Activated CD8-positive, alpha-beta T cell treated with anti-CD3 and anti-CD28 coated beads, Interleukin-2, amount 10 ng/mL, durations not matched to agents 7 days and 5 days (primary cell): Measurements from ENCODE around the gene PPP1R16B. TPM values are rescaled to one million over a fixed set of nuclear protein-coding genes. Genes with fewer than 3 reads are reported as not detected.

Experiments
- ATAC-seq: fragments of 150-1000 bp; cut with Tn5 transposase; one replicate; pipeline ENCODE4 v1.10.0; 2021; ENCODE audit warnings: moderate library complexity
- CTCF ChIA-PET: fragments of 350-600 bp; sonication (Branson Sonifier 250); formaldehyde crosslinking; loops from one replicate; lab custom pipeline; 2021; ENCODE audit warnings: antibody characterized with exemption; lab: Charles Lee
- POLR2A ChIA-PET: fragments of 350-600 bp; sonication (Branson Sonifier 250); formaldehyde crosslinking; loops from one replicate; lab custom pipeline; 2021; ENCODE audit warnings: antibody characterized with exemption; lab: Charles Lee
- DNase-seq: peaks from one replicate; pipeline ENCODE4 v3.0.0-alpha.2; 2020
- H3K27ac Mint-ChIP-seq: one replicate; pipeline ENCODE4 v1.8.0; 2021; ENCODE audit warnings: mild to moderate bottlenecking, mixed read lengths
- H3K27me3 Mint-ChIP-seq: one replicate; pipeline ENCODE4 v1.8.0; 2021; ENCODE audit warnings: low read depth, mixed read lengths
- H3K36me3 Mint-ChIP-seq: one replicate; pipeline ENCODE4 v1.8.0; 2021; ENCODE audit warnings: low read depth, mixed read lengths
- H3K4me1 Mint-ChIP-seq: one replicate; pipeline ENCODE4 v1.8.0; 2021; ENCODE audit warnings: low read depth, mixed read lengths
- H3K4me3 Mint-ChIP-seq: one replicate; pipeline ENCODE4 v1.8.0; 2021; ENCODE audit warnings: mild to moderate bottlenecking, mixed read lengths
- H3K9me3 Mint-ChIP-seq: one replicate; pipeline ENCODE4 v1.8.0; 2022; ENCODE audit warnings: mixed read lengths; ENCODE audit not compliant: insufficient read depth
- total RNA-seq, 2 experiments: library from RNA; stranded (reverse); gene quantifications; one replicate each; pipeline ENCODE4 v1.2.3, GENCODE V29; 2021

The PPP1R16B gene
- total RNA-seq, 2 experiments from 2014 or later = 63.4 to 65.1 TPM

- no peak overlapping the region for H3K4me3 Mint-ChIP-seq
- H3K27me3 Mint-ChIP-seq = no peaks in the 10 kb centered on the region
- ATAC-seq = no peak
- H3K27ac Mint-ChIP-seq = peak overlapping the region; percentile 23
- no peak for DNase-seq
- H3K9me3 Mint-ChIP-seq = no peaks in the 10 kb centered on the region
- peaks cover 51% of the 10 kb centered on the region for H3K4me1 Mint-ChIP-seq
- CTCF ChIA-PET = interaction anchor here (4.7 kb wide), 1 partner anchor 16 kb away, joined by 54 read pairs; no protein-coding TSS in a partner anchor
- POLR2A ChIA-PET = interaction anchor here (1.1 to 2.2 kb wide), 2 partner anchors 8 to 14 kb away, joined by 3 to 13 read pairs; no protein-coding TSS in a partner anchor
- H3K36me3 Mint-ChIP-seq = peaks cover 31% of the 10 kb centered on the region
Observed at GRCh38 chr20:38890497-38890818, 85.0 kb downstream of the PPP1R16B start.

- Mint-ChIP-seq H3K27ac (peak overlapping the region; percentile 73), H3K4me1 (peaks cover 51% of the 10 kb centered on the region), H3K36me3 (peaks cover 34% of the 10 kb centered on the region), H3K27me3 (no peaks in the 10 kb centered on the region), H3K4me3 (no peak overlapping the region), H3K9me3 (no peaks in the 10 kb centered on the region)
- ChIA-PET POLR2A (interaction anchor here (0.8 to 4.1 kb wide), 7 partner anchors 10 to 86 kb away, joined by 3 to 36 read pairs (median 4); partner anchors contain the start of gene PPP1R16B), CTCF (interaction anchor here (0.7 to 4.7 kb wide), 36 partner anchors 8 to 244 kb away, joined by 3 to 54 read pairs (median 5); partner anchors contain the start of genes FAM83D and PPP1R16B)
- ATAC-seq = no peak
- DNase-seq = no peak
Observed at GRCh38 chr20:38892091-38892981, 86.8 kb downstream of the PPP1R16B start.

GRCh38 chr20:38893056-38893564, 87.6 kb downstream of the PPP1R16B start:
- Mint-ChIP-seq H3K4me1 (peaks cover 50% of the 10 kb centered on the region), H3K36me3 (peaks cover 42% of the 10 kb centered on the region), H3K4me3 (peak overlapping the region; percentile 3), H3K9me3 (no peaks in the 10 kb centered on the region), H3K27me3 (no peaks in the 10 kb centered on the region), H3K27ac (peak overlapping the region; percentile 73)
- DNase-seq (no peak), ATAC-seq (no peak)
- POLR2A ChIA-PET = interaction anchor here (0.5 to 4.1 kb wide), 9 partner anchors 11 to 132 kb away, joined by 3 to 36 read pairs (median 4); partner anchors contain the start of gene PPP1R16B
- CTCF ChIA-PET = interaction anchor here (0.7 to 4.7 kb wide), 36 partner anchors 9 to 245 kb away, joined by 3 to 54 read pairs (median 6); partner anchors contain the start of genes FAM83D and PPP1R16B

GRCh38 chr20:38893565-38894090, 88.1 kb downstream of the PPP1R16B start:
- no peaks in the 10 kb centered on the region for H3K9me3 Mint-ChIP-seq
- CTCF ChIA-PET = interaction anchor here (0.7 to 4.7 kb wide), 31 partner anchors 8 to 246 kb away, joined by 3 to 54 read pairs (median 6); partner anchors contain the start of genes FAM83D and PPP1R16B
- ATAC-seq (peak; percentile 93), DNase-seq (peak; percentile 82)
- no peaks in the 10 kb centered on the region for H3K27me3 Mint-ChIP-seq
- peaks cover 46% of the 10 kb centered on the region for H3K4me1 Mint-ChIP-seq
- POLR2A ChIA-PET = interaction anchor here (0.5 to 4.1 kb wide), 8 partner anchors 12 to 133 kb away, joined by 3 to 36 read pairs (median 4); partner anchors contain the start of gene PPP1R16B
- peaks cover 41% of the 10 kb centered on the region for H3K36me3 Mint-ChIP-seq
- peak overlapping the region; percentile 73 for H3K27ac Mint-ChIP-seq
- peak overlapping the region; percentile 3 for H3K4me3 Mint-ChIP-seq

GRCh38 chr20:38894091-38894847, 88.8 kb downstream of the PPP1R16B start:
- no peak for DNase-seq
- peak overlapping the region; percentile 77 for H3K27ac Mint-ChIP-seq
- no peak overlapping the region for H3K4me3 Mint-ChIP-seq
- H3K4me1 Mint-ChIP-seq = peaks cover 44% of the 10 kb centered on the region
- H3K36me3 Mint-ChIP-seq = peaks cover 40% of the 10 kb centered on the region
- CTCF ChIA-PET = interaction anchor here (1.0 to 2.9 kb wide), 17 partner anchors 14 to 248 kb away, joined by 3 to 36 read pairs (median 5); partner anchors contain the start of genes FAM83D and PPP1R16B
- peak; percentile 25 for ATAC-seq
- H3K9me3 Mint-ChIP-seq = no peaks in the 10 kb centered on the region
- no peaks in the 10 kb centered on the region for H3K27me3 Mint-ChIP-seq
- POLR2A ChIA-PET = interaction anchor here (0.9 to 4.1 kb wide), 2 partner anchors 87 to 154 kb away, joined by 3 to 36 read pairs; partner anchors contain the start of gene PPP1R16B

GRCh38 chr20:38895098-38895949, 89.8 kb downstream of the PPP1R16B start:
- H3K36me3 Mint-ChIP-seq = peaks cover 36% of the 10 kb centered on the region
- CTCF ChIA-PET = interaction anchor here (1.0 to 1.7 kb wide), 12 partner anchors 15 to 249 kb away, joined by 3 to 7 read pairs (median 5); partner anchors contain the start of gene FAM83D
- POLR2A ChIA-PET = interaction anchor here (0.9 to 4.1 kb wide), 2 partner anchors 89 to 153 kb away, joined by 3 to 36 read pairs; partner anchors contain the start of gene PPP1R16B

GRCh38 chr20:38896009-38896594, 90.6 kb downstream of the PPP1R16B start:
- Mint-ChIP-seq H3K36me3 (peaks cover 42% of the 10 kb centered on the region), H3K9me3 (no peaks in the 10 kb centered on the region), H3K4me3 (no peak overlapping the region), H3K27me3 (no peaks in the 10 kb centered on the region), H3K27ac (peak overlapping the region; percentile 10), H3K4me1 (peaks cover 36% of the 10 kb centered on the region)
- DNase-seq (no peak), ATAC-seq (no peak)
- ChIA-PET POLR2A (interaction anchor here (4.1 kb wide), 1 partner anchor 89 kb away, joined by 36 read pairs; the partner anchor contains the start of gene PPP1R16B), CTCF (interaction anchor here (1.3 to 1.7 kb wide), 2 partner anchors 79 to 146 kb away, joined by 5 to 7 read pairs; no protein-coding TSS in a partner anchor)

More at GRCh38 chr20:38895098-38895949, 89.8 kb downstream of the PPP1R16B start:
- DNase-seq = no peak
- Mint-ChIP-seq H3K27ac (no peak overlapping the region), H3K4me3 (no peak overlapping the region), H3K27me3 (no peaks in the 10 kb centered on the region), H3K9me3 (no peaks in the 10 kb centered on the region), H3K4me1 (peaks cover 40% of the 10 kb centered on the region)
- no peak for ATAC-seq

GRCh38 chr20:38897267-38897666, 91.8 kb downstream of the PPP1R16B start:
- no peaks in the 10 kb centered on the region for H3K9me3 Mint-ChIP-seq
- no peak for ATAC-seq
- peaks cover 52% of the 10 kb centered on the region for H3K36me3 Mint-ChIP-seq
- ChIA-PET CTCF (interaction anchor here (0.7 kb wide), 1 partner anchor 65 kb away, joined by 3 read pairs; the partner anchor contains the start of gene DHX35), POLR2A (no interaction called here)
- H3K4me1 Mint-ChIP-seq = peaks cover 30% of the 10 kb centered on the region
- no peak overlapping the region for H3K27ac Mint-ChIP-seq
- no peak overlapping the region for H3K4me3 Mint-ChIP-seq
- DNase-seq = no peak
- H3K27me3 Mint-ChIP-seq = no peaks in the 10 kb centered on the region

GRCh38 chr20:38900606-38901005, 95.1 kb downstream of the PPP1R16B start:
- no peak overlapping the region for H3K4me3 Mint-ChIP-seq
- H3K36me3 Mint-ChIP-seq = peaks cover 74% of the 10 kb centered on the region
- no peaks in the 10 kb centered on the region for H3K27me3 Mint-ChIP-seq
- H3K27ac Mint-ChIP-seq = no peak overlapping the region
- H3K9me3 Mint-ChIP-seq = peaks cover 5% of the 10 kb centered on the region
- ChIA-PET POLR2A (interaction anchor here (0.8 kb wide), 1 partner anchor 8 kb away, joined by 3 read pairs; no protein-coding TSS in a partner anchor), CTCF (no interaction called here)
- H3K4me1 Mint-ChIP-seq = peaks cover 5% of the 10 kb centered on the region
- no peak for ATAC-seq
- no peak for DNase-seq
